HG03460 (cell line): Measurements from ENCODE around the gene AZU1.
"Not testable (repeated sequence)": the region's sequence is repeated elsewhere in the genome, so short reads cannot be mapped to it uniquely, and the experiment has no call there.

ENCODE experiments used
- ATAC-seq: cut with Tn5 transposase; IDR thresholded peaks from one replicate; pipeline ENCODE4 v1.9.1; 2021; ENCODE audit not compliant: unreplicated experiment

The AZU1 gene

DNA sequence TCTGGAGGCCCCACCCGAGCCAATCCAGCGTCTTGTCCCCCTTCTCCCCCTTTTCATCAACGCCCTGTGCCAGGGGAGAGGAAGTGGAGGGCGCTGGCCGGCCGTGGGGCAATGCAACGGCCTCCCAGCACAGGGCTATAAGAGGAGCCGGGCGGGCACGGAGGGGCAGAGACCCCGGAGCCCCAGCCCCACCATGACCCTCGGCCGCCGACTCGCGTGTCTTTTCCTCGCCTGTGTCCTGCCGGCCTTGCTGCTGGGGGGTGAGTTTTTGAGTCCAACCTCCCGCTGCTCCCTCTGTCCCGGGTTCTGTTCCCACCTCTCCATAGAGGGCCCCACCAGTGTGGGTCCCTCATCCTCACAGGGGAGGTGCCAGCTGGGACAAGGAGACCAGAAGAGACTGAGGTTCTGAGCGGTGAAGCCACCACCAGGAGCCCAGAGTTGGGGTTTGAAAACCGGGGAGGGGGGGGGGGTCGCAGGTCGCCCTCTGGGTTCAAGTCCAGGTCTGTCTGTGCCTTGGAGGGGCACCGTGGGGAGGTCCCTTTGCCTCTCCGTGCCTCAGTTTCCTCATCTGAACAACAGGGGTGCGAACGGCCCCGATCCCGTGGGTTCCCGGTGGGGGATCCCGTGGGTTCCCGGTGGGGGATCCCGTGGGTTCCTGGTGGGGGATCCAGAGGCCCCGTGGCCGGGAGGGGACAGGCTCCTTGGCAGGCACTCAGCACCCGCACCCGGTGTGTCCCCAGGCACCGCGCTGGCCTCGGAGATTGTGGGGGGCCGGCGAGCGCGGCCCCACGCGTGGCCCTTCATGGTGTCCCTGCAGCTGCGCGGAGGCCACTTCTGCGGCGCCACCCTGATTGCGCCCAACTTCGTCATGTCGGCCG is 24.7 kb downstream of the AZU1 start, which contains the start of gene ELANE:
Gene ELANE (plus strand): TSS at position 168 of the 878 bp plus-strand sequence. CDS start 26 bp downstream, at position 194.
- no peak for ATAC-seq

GRCh38 chr19:853014-853585 is 25.5 kb downstream of the AZU1 start:
- ATAC-seq = no peak

- not testable (repeated sequence) for ATAC-seq
These were observed 26.1 kb downstream of the AZU1 start for GRCh38 chr19:853614-854220.

DNA sequence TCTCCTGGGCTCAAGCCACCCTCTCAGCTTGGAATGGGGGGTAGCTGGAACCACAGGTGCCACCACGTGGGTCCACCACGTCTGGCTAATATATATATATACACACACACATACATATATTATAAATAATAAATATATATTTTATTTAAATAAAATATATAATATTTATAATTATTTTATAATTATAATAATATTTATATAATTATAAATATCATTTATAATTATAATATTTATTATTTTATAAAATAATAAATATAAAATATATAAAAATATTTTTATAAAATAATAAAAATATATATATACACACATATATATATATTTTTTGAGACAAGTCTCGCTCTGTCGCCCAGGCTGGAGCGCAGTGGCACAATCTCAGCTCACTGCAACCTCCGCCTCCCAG is 26.9 kb downstream of the AZU1 start:
- ATAC-seq = no peak

- no peak for ATAC-seq
These were observed 27.5 kb downstream of the AZU1 start for GRCh38 chr19:855142-855541.

DNA sequence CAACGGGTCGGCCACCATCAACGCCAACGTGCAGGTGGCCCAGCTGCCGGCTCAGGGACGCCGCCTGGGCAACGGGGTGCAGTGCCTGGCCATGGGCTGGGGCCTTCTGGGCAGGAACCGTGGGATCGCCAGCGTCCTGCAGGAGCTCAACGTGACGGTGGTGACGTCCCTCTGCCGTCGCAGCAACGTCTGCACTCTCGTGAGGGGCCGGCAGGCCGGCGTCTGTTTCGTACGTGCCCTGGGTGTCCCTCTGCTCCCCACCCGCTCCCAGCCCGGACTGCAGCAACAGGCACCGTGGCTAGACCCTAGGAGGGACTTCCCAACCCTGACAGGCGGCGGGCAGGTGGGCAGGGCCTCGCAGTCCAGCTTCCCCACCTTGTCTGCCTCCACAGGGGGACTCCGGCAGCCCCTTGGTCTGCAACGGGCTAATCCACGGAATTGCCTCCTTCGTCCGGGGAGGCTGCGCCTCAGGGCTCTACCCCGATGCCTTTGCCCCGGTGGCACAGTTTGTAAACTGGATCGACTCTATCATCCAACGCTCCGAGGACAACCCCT is 28.0 kb downstream of the AZU1 start:
- no peak for ATAC-seq

DNA sequence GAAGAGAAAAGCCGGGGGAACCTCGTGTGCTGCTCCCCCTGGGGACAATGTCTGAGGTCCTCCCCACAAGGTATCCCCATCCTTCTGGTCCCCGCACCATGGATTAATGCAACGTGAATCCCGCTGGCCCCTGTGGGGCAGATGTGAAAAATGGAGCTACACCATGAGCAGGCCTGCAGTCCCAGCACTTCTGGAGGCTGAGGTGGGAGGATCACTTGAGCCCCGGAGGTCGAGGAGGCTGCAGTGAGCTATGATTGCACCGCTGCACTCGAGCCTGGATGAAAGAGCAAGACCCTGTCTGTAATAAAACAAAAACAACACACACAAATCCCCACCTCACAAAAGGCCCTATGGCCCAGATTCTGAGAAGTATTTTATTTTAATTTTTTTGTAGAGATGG is 30.6 kb downstream of the AZU1 start:
- ATAC-seq = no peak

DNA sequence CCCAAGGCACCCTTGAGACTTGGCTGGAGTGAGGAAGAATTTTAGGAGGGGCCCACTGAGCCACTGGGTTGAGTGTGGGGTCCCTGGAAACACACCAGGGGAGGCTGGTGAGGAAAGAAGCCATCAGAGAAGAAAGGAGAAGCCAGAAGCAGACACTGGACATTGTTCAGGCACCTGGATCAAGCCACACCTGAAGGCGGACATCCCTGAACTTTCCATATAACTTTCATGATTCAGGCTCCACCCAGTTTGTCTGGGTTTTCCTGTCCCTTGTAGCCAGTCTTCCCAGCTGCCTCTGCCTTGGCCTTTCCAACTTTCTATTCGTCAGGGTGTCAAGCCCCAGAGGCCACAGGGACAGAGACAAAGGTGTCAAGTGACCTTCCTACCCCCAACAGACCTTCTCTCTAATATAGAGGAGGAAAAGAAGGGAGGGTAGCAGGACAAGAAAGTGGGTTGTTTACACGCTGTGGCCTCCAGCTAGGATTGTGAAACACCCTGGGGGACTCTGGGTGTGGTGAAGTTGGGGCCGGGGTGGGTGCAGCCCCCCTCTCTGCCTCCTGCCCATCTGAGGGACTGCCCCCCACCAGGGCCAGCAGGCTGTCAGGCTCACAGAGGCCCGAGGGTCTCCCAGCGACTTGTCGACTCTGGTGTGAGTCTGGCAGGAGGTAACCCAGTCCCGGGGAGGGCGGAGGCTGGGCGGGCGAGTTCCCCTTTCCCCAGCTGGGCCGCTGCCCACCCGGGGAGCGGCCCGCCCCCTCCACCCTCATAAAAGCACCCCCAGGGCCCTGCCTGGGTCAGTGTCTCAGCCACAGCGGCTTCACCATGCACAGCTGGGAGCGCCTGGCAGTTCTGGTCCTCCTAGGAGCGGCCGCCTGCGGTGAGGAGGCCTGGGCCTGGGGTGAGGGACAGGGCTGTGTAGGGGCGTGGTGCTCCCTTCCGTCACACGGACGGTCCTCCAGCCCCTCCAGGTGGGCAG is 31.5 kb downstream of the AZU1 start, which contains the start of gene CFD:
Gene CFD (plus strand): TSS at position 797 of the 976 bp plus-strand sequence. CDS start 26 bp downstream, at position 823.
- no peak for ATAC-seq

- no peak for ATAC-seq
These were observed 33.6 kb downstream of the AZU1 start for GRCh38 chr19:861141-861755.

DNA sequence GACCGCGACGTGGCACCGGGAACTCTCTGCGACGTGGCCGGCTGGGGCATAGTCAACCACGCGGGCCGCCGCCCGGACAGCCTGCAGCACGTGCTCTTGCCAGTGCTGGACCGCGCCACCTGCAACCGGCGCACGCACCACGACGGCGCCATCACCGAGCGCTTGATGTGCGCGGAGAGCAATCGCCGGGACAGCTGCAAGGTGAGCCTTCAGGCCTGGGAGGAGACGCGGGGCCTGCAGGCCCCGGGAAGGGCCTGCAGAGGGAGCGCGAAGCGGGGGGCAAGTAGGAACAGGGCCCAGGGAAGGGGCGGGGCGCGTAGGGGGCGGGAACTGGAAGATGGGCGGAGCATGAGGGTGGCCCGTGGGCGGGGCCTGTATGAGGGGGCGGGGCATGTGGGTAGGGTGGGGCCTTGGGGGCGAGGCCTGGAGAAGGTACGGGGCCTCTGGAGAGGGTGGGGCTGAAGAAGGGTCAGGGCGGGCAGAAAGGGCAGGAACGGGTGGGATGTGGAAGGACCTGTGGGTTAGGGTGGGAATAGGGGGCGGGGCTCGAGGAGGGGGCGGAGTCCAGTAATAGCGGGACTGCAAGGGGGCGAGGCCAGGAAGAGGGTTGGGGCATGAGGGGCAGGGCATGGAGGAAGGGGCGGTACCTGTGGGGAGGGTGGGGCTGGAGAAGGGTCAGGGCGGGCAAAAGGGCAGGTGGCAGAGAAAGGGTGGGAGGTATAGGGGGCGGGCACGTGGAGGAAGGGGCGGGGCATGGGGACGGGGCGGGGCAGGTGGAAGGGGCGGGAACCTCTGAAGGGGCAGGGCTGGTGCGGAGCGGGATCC is 34.3 kb downstream of the AZU1 start:
- ATAC-seq = no peak

DNA sequence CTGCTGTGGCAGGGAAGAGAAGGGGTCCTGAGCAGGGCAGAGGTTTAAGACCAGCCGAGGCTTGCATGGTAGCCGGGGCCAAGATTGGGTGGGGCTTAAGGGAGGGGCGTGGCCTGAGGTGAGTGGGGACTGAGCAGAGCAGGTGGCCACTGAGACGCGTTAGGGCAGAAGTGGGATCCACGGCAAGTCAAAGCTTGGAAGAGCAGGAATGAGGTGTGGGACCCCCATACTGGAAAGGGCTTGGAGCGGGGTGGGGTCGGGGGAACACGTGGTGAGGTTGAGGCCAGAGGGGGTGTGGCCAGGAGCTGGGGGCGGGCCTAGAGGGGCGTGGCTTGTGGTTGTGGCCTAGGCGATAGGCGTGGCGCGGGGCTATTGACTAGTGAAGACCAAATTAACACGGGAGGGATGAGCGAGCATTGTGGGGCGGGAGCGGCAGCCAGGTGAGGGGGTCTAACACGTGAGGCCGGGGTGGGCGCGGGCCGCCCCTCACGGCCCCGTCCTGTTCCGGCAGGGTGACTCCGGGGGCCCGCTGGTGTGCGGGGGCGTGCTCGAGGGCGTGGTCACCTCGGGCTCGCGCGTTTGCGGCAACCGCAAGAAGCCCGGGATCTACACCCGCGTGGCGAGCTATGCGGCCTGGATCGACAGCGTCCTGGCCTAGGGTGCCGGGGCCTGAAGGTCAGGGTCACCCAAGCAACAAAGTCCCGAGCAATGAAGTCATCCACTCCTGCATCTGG is 35.1 kb downstream of the AZU1 start:
- no peak for ATAC-seq

DNA sequence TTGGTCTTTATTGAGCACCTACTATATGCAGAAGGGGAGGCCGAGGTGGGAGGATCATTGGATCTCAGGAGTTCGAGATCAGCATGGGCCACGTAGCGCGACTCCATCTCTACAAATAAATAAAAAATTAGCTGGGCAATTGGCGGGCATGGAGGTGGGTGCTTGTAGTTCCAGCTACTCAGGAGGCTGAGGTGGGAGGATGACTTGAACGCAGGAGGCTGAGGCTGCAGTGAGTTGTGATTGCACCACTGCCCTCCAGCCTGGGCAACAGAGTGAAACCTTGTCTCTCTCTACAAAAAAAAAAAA is 35.6 kb downstream of the AZU1 start:
- ATAC-seq = no peak

- no peak for ATAC-seq
These were observed 39.2 kb downstream of the AZU1 start for GRCh38 chr19:866769-867300.

- ATAC-seq = no peak
These were observed 39.7 kb downstream of the AZU1 start for GRCh38 chr19:867301-867793.

DNA sequence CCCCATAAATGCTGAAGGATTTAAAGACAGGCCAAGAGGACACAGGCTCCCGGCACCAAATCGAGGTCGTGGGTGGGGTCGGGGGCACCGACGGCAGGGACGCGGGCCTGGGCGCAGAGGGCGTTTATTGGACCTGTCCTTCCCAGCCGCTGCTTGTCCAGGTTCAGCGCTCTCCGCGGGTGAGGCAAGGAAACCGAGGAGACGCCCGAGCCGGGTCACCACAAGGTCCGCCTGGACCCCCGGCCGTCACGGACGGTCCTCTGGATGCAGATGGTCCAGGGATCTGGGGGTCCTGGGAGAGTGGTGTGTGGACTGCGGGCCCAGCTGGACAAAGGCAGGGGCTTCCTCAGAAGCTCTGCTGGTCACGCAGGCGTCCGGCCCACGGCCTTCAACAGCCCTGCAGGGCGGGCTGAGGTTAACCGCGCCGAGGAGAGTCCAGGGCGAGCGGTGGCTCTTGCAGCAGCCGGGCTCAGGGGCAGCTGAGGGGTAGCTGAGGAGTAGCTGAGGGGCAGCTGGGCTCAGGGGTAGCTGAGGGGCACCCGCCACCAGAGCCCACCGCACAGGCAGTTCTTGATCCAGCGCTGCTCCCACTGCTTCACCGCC is 40.3 kb downstream of the AZU1 start:
- ATAC-seq = no peak

DNA sequence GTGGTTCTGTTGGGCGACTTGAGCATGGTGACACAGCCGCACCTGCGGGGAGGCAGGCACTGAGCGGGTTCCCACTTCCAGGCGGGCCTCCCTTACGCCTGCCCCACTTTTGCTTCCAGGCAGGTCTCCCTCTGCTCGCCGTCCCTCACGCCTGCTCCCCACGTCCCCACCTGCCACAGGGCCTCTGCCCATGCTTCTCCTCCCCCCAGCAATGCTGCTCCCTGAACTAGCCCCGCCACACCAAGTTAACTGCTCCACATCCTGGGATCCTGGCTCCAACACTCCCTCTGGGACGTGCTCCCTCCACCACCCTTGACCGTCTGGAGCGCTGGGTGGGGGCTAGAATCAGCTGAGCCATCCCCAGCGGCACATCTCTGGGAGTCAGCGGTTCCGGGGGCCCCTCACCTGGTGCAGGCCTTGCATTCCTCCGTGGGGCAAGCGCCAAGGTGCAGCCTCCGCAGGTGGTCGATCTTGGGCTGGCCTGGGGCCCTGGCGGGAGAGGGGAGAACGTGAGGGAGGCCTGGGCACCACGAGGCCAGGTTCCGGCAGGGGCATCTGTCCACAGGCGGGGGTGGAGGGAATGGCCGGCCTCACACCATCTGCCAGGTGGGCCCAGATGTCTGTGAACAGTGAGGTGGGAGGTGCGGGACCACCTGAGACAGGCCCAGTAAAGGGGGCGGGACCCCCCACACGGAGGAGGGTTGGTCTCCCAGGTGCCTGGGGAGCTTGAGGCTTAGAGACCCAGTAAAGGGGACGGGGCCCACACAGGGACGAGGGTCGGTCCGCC is 41.0 kb downstream of the AZU1 start:
- no peak for ATAC-seq
